Muscle layer of duodenum (tissue), 2 donors: Measurements from ENCODE around the gene CCDC6.

Experiments used
- H3K27ac ChIP-seq: one replicate; pipeline ENCODE4 v1.7.0; 2013; ENCODE audit warnings: mild to moderate bottlenecking, low read length
- H3K27me3 ChIP-seq: one replicate; pipeline ENCODE4 v1.7.0; 2013; ENCODE audit warnings: low read depth, mild to moderate bottlenecking, control low read depth, low read length
- H3K36me3 ChIP-seq, 2 donors: one replicate each; pipeline ENCODE4 v1.7.0; 2013; ENCODE audit warnings: low read length in 2 of 2, control low read depth in 1 of 2, mild to moderate bottlenecking in 1 of 2; ENCODE audit not compliant: insufficient read depth in 2 of 2, control insufficient read depth in 1 of 2
- H3K4me1 ChIP-seq, 2 donors: one replicate each; pipeline ENCODE4 v1.7.0; 2013; ENCODE audit warnings: low read length in 2 of 2, mild to moderate bottlenecking in 2 of 2, control low read depth in 1 of 2, moderate library complexity in 1 of 2; ENCODE audit not compliant: insufficient read depth in 2 of 2, control insufficient read depth in 1 of 2
- H3K4me3 ChIP-seq, 2 donors: one replicate each; pipeline ENCODE4 v1.7.0; 2013; ENCODE audit warnings: low read length in 2 of 2, low read depth in 1 of 2, mild to moderate bottlenecking in 1 of 2
- H3K9me3 ChIP-seq, 2 donors: one replicate each; pipeline ENCODE4 v1.7.0; 2013; ENCODE audit warnings: low read length in 2 of 2, control low read depth in 1 of 2, mild to moderate bottlenecking in 1 of 2; ENCODE audit not compliant: control insufficient read depth in 1 of 2
- donor health status: healthy.

Gene CCDC6

DNA sequence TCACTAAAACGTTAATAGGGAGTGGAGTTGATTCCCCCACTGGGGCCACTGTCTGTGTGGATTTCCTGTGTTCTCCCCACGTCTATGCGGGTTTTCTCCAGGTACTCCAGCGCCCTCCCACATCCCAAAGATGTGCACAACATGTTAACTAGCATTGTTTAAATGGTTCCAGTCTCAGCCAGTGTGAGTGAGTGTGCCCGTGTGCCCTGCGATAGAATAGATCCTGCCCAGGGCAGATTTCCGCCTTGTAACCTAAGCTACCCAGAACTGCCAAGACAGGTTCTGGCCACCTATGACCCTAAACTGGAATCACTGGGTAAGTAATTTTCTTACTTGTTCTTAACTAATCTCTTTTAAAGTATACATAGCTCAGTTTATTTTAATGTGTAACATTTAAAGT lies 58.5 kb downstream of the CCDC6 start:
- Histone ChIP-seq H3K36me3 (peaks cover 10 to 11% of the 10 kb centered on the region in 2 donors), H3K27ac (no peak overlapping the region), H3K4me1 (peaks cover 0 to 10% of the 10 kb centered on the region in 2 donors), H3K9me3 (no peaks in the 10 kb centered on the region), H3K4me3 (no peak overlapping the region), H3K27me3 (no peaks in the 10 kb centered on the region)

DNA sequence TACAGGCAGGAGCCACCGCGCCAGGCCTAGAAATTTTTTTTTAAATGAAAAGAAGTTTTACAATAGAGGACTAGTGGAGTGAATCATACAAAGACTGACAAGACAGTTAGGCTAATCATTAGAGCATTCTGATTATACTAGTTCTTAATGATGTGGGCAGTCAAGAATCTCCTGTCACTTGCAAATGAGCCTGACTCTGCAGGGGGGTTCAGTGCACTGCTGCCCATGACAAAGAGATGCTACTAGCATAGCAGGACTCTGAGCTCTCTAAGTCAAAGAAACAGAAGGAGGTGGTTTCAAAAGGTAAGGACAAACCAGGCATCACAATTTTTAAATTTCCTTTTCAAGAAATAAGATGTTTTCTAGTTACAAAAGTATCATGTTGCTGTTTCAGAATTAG lies 59.0 kb downstream of the CCDC6 start:
- H3K27ac ChIP-seq, result no peak overlapping the region
- no peak overlapping the region for H3K4me3 ChIP-seq
- H3K27me3 ChIP-seq, result no peaks in the 10 kb centered on the region
- H3K4me1 ChIP-seq, result peaks cover 0 to 4% of the 10 kb centered on the region in 2 donors
- H3K9me3 ChIP-seq, result no peaks in the 10 kb centered on the region
- H3K36me3 ChIP-seq, result peaks cover 10 to 11% of the 10 kb centered on the region in 2 donors

DNA sequence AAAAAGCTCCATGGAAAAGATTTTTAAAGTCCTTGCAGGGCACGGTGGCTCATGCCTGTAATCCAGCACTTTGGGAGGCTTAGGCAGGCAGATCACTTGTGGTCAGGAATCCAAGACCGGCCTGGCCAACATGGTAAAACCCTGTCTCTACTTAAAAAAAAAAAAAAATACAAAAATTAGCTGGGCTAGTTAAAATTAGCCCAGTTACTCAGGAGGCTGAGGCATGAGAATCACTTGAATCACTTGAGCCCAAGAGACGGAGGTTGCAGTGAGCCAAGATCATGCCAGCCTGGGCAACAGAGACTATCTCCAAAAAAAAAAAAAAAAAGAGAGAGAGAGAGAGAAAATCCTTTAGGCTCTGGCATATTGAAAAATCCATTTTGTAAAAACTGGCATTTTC lies 61.9 kb downstream of the CCDC6 start:
- H3K4me1 ChIP-seq, result no peaks in the 10 kb centered on the region
- H3K27ac ChIP-seq, result no peak overlapping the region
- H3K9me3 ChIP-seq, result no peaks in the 10 kb centered on the region
- no peak overlapping the region for H3K4me3 ChIP-seq
- H3K36me3 ChIP-seq, result peaks cover 11 to 13% of the 10 kb centered on the region in 2 donors
- no peaks in the 10 kb centered on the region for H3K27me3 ChIP-seq

DNA sequence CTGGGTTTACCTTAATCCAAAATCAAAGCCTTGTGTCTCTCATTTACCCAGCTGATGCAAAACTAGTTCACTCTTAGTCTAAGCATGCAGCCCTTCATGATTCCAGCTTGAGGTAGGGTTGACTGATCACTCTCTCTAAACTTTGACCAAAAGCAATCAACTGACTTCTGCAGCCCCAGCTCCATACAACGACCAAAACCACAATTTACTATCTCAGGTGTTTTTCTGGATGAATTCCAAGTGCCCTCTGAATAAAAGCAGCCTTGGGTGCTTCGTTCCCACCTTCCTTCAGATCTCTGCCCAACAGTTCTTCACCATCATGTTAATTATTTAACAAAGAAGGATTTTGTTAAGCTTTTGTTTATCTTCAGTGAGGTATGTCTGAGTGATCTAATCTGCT lies 62.6 kb downstream of the CCDC6 start:
- Histone ChIP-seq H3K27me3 (no peaks in the 10 kb centered on the region), H3K36me3 (peaks cover 5 to 8% of the 10 kb centered on the region in 2 donors), H3K9me3 (no peaks in the 10 kb centered on the region), H3K4me3 (no peak overlapping the region), H3K27ac (no peak overlapping the region), H3K4me1 (no peaks in the 10 kb centered on the region)

DNA sequence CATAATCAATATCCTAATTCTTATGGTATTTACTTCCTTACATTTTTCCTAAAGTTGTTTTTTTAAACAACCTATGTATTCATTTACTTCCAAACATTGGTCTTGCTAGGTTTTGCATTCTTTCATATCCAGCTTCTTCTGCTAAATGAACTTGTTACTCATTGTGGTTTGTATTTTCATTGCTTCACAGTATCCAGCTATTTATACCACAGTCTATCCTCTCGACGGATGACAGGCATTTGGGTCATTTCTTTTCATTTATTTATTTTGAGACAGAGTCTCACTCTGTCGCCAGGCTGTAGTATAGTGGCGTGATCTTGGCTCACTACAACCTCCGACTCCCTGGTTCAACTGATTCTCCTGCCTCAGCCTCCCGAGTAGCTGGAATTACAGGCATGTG lies 66.8 kb downstream of the CCDC6 start:
- peaks cover 0 to 3% of the 10 kb centered on the region in 2 donors for H3K36me3 ChIP-seq
- peaks cover 0 to 13% of the 10 kb centered on the region in 2 donors for H3K4me1 ChIP-seq
- H3K4me3 ChIP-seq, result no peak overlapping the region
- no peaks in the 10 kb centered on the region for H3K27me3 ChIP-seq
- no peaks in the 10 kb centered on the region for H3K9me3 ChIP-seq
- no peak overlapping the region for H3K27ac ChIP-seq

DNA sequence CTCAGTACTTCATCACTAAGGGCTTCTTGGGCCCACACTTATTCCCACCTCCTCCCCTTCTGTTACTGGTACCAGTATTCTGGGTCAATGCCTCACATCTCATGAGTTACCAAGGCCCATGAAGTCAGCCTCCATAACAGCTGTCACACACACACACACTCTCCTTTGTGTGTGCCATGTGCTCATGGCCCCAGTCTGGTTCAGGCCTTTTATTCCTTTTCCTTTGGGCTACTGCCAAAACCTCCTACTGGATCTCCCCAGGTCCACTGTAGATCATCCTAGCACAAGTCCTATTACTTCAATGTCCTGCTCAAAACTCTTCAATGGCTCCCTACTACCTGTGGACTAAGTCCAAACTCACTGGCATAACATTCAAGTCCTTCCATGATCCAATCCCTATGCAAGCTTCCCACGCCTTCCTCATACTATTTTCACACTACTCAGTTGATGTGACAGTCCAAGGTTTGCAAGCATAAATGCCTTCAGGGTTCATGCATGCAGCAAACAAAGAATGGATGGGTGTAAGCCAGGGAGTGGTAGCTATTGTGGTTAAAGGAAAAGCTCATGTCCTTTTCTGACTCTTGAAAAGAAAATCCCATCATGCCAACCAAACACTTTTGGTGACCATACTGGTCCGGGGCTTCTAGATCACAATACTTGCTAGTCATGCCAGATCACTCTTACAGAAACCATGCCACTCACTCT lies 68.1 kb downstream of the CCDC6 start:
- Histone ChIP-seq H3K4me1 (peaks cover 0 to 15% of the 10 kb centered on the region in 2 donors), H3K27me3 (no peaks in the 10 kb centered on the region), H3K27ac (no peak overlapping the region), H3K9me3 (no peaks in the 10 kb centered on the region), H3K4me3 (no peak overlapping the region), H3K36me3 (peaks cover 0 to 3% of the 10 kb centered on the region in 2 donors)

DNA sequence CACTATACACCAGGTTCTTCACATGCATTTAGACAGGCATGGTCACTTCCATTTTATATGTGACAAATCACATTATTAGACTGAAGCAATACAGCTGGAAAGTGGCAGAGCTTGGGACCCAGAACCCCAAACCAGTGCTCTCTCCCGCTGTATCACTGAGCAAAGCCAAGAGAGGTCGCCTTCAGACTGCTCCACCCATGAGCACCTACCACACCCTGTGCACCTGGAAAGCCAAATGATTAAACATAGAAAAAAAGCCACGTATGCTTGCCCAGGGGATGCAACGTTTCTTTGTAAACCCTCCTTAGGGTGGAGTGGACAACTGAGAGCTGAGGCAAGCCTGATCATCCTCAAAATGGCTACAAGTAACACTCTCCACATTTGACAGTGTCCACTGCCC lies 72.5 kb downstream of the CCDC6 start:
- H3K27me3 ChIP-seq, result no peaks in the 10 kb centered on the region
- no peak overlapping the region for H3K4me3 ChIP-seq
- no peak overlapping the region for H3K27ac ChIP-seq
- H3K9me3 ChIP-seq, result no peaks in the 10 kb centered on the region
- peaks cover 13 to 14% of the 10 kb centered on the region in 2 donors for H3K36me3 ChIP-seq
- peaks cover 0 to 18% of the 10 kb centered on the region in 2 donors for H3K4me1 ChIP-seq

DNA sequence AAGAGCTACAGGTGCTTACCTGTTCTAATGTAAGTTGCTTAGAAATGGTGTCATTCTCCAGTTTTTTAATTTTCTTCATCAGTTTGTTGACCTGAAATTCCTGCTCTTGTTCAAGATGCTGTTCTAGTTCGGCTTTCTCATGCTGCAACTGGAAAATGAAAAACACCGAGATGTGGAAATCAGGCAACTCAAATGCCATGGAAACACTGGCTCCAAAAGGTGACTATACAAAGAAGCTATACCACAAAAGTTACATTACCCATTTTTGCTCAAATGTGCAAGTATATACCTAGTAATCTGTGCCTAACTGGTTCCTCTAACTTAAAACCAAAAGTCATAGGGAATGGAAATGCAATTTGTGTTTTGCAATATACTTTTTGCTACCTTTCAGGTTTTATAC lies 73.8 kb downstream of the CCDC6 start:
- no peaks in the 10 kb centered on the region for H3K9me3 ChIP-seq

DNA sequence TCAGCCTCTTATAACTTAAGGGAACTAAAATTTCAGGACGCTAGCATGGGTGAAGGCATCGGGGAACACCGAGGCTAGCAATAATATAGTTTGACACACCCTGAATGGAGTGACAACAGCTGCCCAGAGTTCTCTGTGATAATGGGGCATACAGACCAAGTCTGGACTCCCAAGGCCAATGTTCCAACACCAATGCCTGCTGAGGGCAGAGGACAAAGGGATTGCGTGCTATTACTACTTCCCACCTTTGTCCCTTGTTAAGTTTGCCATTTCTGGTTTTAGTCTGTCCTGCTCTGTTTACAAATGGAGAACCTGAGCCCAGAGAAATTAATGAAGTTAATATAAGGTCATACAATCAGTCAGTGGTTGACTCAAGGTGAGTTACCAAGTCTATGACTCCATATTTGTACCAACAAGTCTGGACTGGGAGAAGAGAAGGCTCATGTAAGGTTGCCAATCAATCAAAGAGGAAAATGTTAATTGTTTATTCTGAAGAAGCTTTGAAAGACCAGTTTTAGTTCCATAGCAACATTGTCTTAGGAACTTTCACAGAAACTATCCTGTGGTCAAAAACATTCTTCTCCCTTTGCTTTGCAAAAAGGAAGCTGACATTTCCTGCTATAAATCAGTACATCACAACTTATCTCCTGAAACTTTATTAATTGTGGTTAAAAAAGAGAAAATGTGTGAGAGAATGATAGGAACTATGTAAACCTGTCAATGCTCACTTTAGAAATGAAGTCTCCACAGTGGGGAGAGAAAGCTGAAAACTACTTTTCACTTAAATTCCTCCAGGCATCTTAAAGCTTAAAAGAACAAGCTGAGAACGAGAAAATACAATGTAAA lies 74.5 kb downstream of the CCDC6 start:
- no peak overlapping the region for H3K4me3 ChIP-seq
- no peaks in the 10 kb centered on the region for H3K9me3 ChIP-seq
- H3K4me1 ChIP-seq, result peaks cover 0 to 18% of the 10 kb centered on the region in 2 donors
- no peak overlapping the region for H3K27ac ChIP-seq
- peaks cover 13 to 14% of the 10 kb centered on the region in 2 donors for H3K36me3 ChIP-seq
- no peaks in the 10 kb centered on the region for H3K27me3 ChIP-seq

More for the DNA sequence above, 73.8 kb downstream of the CCDC6 start:
- Histone ChIP-seq H3K27ac (no peak overlapping the region), H3K27me3 (no peaks in the 10 kb centered on the region), H3K4me3 (no peak overlapping the region), H3K36me3 (peaks cover 13 to 14% of the 10 kb centered on the region in 2 donors), H3K4me1 (peaks cover 0 to 18% of the 10 kb centered on the region in 2 donors)

DNA sequence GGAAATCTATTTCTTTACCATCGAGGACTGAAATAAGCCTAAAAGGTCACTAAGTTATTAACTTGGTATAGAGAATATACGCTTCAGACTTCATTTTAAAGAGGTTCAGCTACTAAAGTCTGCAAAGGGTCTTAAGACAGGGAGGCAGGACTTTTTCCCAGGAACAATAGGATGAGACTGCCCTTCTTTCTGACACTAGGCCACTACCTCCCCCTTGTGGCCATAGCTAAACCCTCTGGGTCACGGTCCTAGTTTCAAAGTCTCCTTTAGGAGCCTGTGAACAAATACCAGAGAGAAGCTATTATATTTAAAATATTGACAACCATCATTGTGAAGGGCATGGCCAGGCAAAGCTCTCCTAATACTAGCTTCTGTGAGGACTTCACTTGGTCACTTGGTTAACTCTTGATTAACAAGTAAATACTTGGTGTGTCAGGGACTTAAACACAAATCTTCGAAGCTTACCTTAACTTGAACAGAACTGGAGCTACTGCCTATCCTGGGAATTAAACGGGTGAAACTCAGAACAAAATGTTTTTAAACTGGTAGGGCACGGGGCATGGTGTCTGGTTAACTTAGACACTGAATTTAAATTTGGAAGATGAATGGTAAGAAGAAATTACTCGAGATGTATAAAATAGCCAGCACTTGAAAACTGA lies 75.6 kb downstream of the CCDC6 start:
- Histone ChIP-seq H3K4me3 (no peak overlapping the region), H3K9me3 (no peaks in the 10 kb centered on the region), H3K27ac (no peak overlapping the region), H3K36me3 (peaks cover 13 to 14% of the 10 kb centered on the region in 2 donors), H3K4me1 (peaks cover 0 to 24% of the 10 kb centered on the region in 2 donors), H3K27me3 (no peaks in the 10 kb centered on the region)

DNA sequence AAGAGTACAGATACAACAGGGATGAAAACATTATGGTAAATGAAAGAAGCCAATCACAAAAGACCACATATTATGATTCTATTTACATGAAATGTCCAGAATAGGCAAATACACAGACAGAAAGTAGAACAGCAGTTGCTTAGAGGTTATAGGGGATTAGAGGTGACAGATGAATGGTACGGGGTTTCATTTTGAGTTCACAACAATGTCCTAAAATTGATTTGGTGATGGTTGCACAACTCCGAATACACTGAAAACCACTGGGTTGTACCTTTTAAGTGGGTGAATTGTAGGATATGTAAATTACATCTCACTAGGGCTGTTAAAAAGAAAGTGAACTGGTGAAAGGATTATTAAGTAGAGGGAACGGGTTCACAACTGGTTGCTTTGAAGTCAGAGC lies 76.8 kb downstream of the CCDC6 start:
- Histone ChIP-seq H3K27me3 (no peaks in the 10 kb centered on the region), H3K36me3 (peaks cover 13 to 14% of the 10 kb centered on the region in 2 donors), H3K27ac (no peak overlapping the region), H3K9me3 (no peaks in the 10 kb centered on the region), H3K4me1 (peaks cover 0 to 15% of the 10 kb centered on the region in 2 donors), H3K4me3 (no peak overlapping the region)
